ENCODE measurements around the gene CSRNP3. TPM values are rescaled to one million over a fixed set of nuclear protein-coding genes. Genes with fewer than 3 reads are reported as not detected.

The CSRNP3 gene
- total RNA-seq, 1 donor from 2014 or later = 1.9 TPM

DNA sequence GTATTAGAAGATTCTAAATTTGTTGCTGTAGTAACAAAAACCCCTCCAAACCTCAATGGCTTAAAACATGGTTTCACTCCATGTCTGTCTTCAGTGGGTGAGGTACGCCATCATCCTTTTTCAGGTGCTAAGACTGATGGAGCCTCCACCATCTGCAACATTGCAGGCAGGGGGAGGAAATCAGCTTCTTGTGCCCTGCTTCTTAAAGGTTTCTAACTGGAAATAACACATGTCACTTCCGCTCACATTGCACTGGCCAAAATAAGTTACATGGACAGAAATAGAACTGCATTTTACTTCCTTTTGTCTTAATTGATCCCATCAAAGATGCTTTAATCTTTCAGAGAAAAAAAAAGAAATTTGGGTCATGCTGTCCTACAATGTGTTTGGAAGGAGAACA lies 230.4 kb downstream of the CSRNP3 start:
- intact Hi-C loops (cut with DNase I) = loop anchor here (10.0 kb wide), 1 partner anchor 295 kb away; no protein-coding TSS in a partner anchor
- DNase-seq (no peak), ATAC-seq (no peak)
- Histone ChIP-seq H3K36me3 (no peaks in the 10 kb centered on the region), H3K27me3 (no peaks in the 10 kb centered on the region), H3K4me1 (no peaks in the 10 kb centered on the region), H3K4me3 (no peak overlapping the region), H3K27ac (no peak overlapping the region), H3K9me3 (no peaks in the 10 kb centered on the region)
- TF ChIP-seq CTCF (IDR thresholded peaks at IDR 0.05) = no peak

DNA sequence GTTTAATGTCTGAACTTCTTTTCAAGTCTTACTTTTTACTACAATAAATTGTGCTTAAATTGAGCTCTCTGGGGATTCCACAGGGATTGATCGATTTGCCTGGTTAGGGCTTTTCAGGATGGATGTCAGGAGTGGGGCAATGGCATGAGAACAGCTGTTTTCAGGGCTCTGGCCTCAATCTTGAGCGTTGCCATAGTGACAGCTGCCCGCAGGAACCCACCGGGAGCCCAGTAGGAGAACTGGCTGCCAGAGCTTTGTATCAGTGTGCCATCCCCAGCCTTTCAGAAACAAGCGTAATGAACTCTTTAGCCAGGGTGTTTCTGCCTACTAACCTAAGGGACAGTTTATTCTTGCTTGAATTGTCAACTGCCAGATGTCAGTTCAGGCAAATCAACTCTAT lies 231.0 kb downstream of the CSRNP3 start:
- H3K36me3 ChIP-seq = no peaks in the 10 kb centered on the region
- no peaks in the 10 kb centered on the region for H3K27me3 ChIP-seq
- intact Hi-C loops (cut with DNase I) = no loop called here
- ATAC-seq = no peak
- no peaks in the 10 kb centered on the region for H3K9me3 ChIP-seq
- no peak overlapping the region for H3K4me3 ChIP-seq
- no peak overlapping the region for H3K27ac ChIP-seq
- H3K4me1 ChIP-seq = no peaks in the 10 kb centered on the region
- TF ChIP-seq CTCF (IDR thresholded peaks at IDR 0.05) = no peak
- no peak for DNase-seq

GRCh38 chr2:165701147-165701546 lies 231.6 kb downstream of the CSRNP3 start:
- Histone ChIP-seq H3K27me3 (no peaks in the 10 kb centered on the region), H3K36me3 (no peaks in the 10 kb centered on the region), H3K4me3 (no peak overlapping the region), H3K9me3 (no peaks in the 10 kb centered on the region), H3K27ac (no peak overlapping the region), H3K4me1 (no peaks in the 10 kb centered on the region)
- DNase-seq = no peak
- intact Hi-C loops (cut with DNase I) = no loop called here
- ATAC-seq = no peak
- no peak for TF ChIP-seq CTCF (IDR thresholded peaks at IDR 0.05)

- H3K36me3 ChIP-seq = no peaks in the 10 kb centered on the region
- no peaks in the 10 kb centered on the region for H3K4me1 ChIP-seq
- DNase-seq (no peak), ATAC-seq (no peak)
- no peak for TF ChIP-seq CTCF (IDR thresholded peaks at IDR 0.05)
- H3K9me3 ChIP-seq = no peaks in the 10 kb centered on the region
- intact Hi-C loops (cut with DNase I) = no loop called here
- no peak overlapping the region for H3K27ac ChIP-seq
- no peaks in the 10 kb centered on the region for H3K27me3 ChIP-seq
- H3K4me3 ChIP-seq = no peak overlapping the region
These were observed 237.5 kb downstream of the CSRNP3 start for GRCh38 chr2:165706960-165707487.

DNA sequence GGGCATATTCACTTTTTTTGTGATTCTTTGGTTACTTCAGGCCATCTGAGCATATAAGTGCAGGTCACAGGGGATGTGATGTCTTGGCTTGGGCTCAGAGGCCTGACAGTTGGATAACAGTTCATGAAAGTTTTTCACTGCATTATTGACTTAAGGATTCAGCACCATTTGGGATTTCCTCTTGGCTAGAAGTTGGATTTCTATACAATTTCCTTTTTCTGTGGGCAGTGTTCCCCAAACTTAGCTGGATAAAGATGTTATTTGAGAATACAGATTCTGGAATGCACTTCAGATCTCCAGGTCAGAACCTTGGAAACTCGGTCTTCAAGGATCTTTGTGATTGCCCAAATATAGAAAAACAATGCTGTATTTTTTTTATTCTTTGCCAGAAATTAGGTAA lies 246.6 kb downstream of the CSRNP3 start:
- intact Hi-C loops (cut with DNase I) = no loop called here
- ATAC-seq = no peak
- no peaks in the 10 kb centered on the region for H3K36me3 ChIP-seq
- DNase-seq = no peak
- no peaks in the 10 kb centered on the region for H3K9me3 ChIP-seq
- no peak overlapping the region for H3K4me3 ChIP-seq
- no peak overlapping the region for H3K27ac ChIP-seq
- no peaks in the 10 kb centered on the region for H3K27me3 ChIP-seq
- no peak for TF ChIP-seq CTCF (IDR thresholded peaks at IDR 0.05)
- H3K4me1 ChIP-seq = no peaks in the 10 kb centered on the region

DNA sequence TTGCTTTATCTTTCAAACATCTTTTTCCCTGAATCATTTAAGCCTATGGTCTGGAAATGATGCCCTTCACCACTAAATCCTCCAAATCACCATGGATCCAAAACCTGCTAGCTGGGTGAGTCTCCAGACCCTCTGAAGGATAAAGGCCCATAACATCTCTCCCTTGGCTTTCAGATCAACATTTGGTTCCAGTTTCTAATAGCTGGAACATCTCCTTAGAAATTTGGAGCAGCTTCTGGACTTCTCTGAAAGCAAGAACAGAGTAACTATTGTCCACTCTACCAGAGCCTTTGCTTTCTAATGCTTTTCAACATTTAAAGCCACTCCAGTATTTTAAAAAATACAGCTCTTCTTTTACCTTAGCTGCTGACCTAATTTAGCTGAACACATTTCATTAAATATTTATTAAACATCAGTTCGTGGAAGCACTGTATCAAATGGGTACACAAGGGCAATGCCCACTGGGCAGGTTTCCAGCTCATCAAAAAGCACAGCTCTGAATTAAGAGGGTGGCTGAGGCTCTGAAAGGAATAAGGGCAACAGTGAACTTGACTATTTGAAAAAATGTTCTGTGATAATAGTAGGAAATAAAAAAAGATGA lies 249.2 kb downstream of the CSRNP3 start:
- H3K9me3 ChIP-seq = no peaks in the 10 kb centered on the region
- H3K27me3 ChIP-seq = peaks cover 1% of the 10 kb centered on the region
- no peak overlapping the region for H3K4me3 ChIP-seq
- no peaks in the 10 kb centered on the region for H3K4me1 ChIP-seq
- no peak for TF ChIP-seq CTCF (IDR thresholded peaks at IDR 0.05)
- no peak for ATAC-seq
- intact Hi-C loops (cut with DNase I) = no loop called here
- no peak overlapping the region for H3K27ac ChIP-seq
- H3K36me3 ChIP-seq = no peaks in the 10 kb centered on the region
- DNase-seq = no peak
